HL-60 (cell line): ENCODE results near the gene RPS6KA6.

ENCODE experiments used
- CTCF ChIP-seq: IDR thresholded peaks from one replicate; pipeline ENCODE4 v1.5.1; 2011; ENCODE audit warnings: low read length, control low read depth, inconsistent platforms; ENCODE audit not compliant: insufficient read depth
- REST ChIP-seq: IDR thresholded peaks from 2 replicates; pipeline ENCODE4 v1.6.1; 2012; ENCODE audit warnings: low read depth; ENCODE audit not compliant: insufficient replicate concordance

DNA sequence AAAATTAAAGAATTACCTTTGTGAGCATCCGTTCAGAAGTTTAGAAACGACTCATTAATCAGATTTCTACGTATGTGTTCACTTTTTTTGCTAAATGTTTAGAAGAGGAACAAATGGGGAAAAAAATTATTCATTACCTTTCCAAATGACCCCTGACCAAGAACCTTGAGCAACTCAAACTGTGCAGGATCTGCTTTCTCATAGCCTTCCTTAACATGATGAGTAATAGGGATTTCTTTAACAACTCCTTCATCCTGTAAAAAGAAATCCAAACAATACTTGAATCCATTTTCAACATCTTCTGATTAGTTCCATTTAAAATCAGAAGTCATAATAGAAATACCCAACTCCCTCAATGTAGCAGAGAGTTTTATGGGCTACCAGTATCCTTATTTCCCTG lies 32.1 kb downstream of the RPS6KA6 start:
- TF ChIP-seq CTCF, result no peak
- TF ChIP-seq REST, result no peak
